Muscle layer of colon (tissue), 2 donors: ENCODE results near the gene IGF1R.

Experiments
- H3K27ac ChIP-seq: one replicate; pipeline ENCODE4 v1.7.0; 2013; ENCODE audit warnings: low read depth, mild to moderate bottlenecking, low read length, moderate library complexity
- H3K27me3 ChIP-seq, 2 donors: one replicate each; pipeline ENCODE4 v1.7.0; 2013; ENCODE audit warnings: low read length in 2 of 2, mild to moderate bottlenecking in 2 of 2; ENCODE audit not compliant: insufficient read depth in 2 of 2, control insufficient read depth in 1 of 2
- H3K36me3 ChIP-seq: one replicate; pipeline ENCODE4 v1.7.0; 2013; ENCODE audit warnings: mild to moderate bottlenecking, low read length; ENCODE audit not compliant: insufficient read depth
- H3K4me1 ChIP-seq: one replicate; pipeline ENCODE4 v1.7.0; 2013; ENCODE audit warnings: mild to moderate bottlenecking, low read length; ENCODE audit not compliant: insufficient read depth
- H3K4me3 ChIP-seq, 2 donors: one replicate each; pipeline ENCODE4 v1.7.0; 2013; ENCODE audit warnings: low read length in 2 of 2, low read depth in 1 of 2, mild to moderate bottlenecking in 1 of 2, moderate library complexity in 1 of 2
- H3K9ac ChIP-seq: one replicate; pipeline ENCODE4 v1.7.0; 2013; ENCODE audit warnings: low read length
- H3K9me3 ChIP-seq: one replicate; pipeline ENCODE4 v1.7.0; 2013; ENCODE audit warnings: mild to moderate bottlenecking, low read length
- donor health status: abdominal sarcoma.
- donor health status: Adenocarcinoma of cecum.

Gene IGF1R

DNA sequence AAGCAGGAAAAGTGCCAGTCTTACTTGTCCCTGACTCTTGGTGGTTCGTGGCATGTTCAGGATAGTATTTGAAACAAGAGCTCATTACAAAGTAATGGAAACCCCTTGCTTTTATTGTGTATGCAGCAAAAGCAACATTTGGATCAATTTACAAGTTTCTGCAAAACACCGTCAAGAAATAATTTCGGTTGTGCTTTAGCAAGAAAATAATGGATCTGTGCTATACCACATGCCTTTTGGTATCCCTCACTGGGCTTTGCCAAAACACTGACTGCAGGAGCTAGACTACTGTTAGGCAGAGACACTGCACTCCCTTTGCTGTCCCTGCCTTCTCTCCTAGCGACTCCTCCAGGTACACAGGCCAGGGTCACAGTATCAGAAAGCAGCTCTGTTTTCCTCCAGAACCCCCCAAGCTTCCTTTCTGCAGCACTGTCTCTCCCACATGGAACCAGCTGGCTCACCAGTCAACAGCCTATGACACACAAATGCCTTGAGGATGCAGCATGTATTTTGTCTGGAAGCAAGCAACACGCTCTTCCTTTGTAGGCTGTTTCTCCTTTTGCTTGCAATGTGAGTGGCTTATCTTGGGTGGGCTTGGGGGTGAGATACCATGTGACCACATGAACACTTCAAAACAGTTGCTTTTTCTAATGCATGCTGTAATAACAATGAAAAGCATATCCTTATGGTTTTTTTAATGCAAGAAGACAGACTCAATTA lies 247.8 kb downstream of the IGF1R start:
- H3K9me3 ChIP-seq, result no peaks in the 10 kb centered on the region
- H3K4me3 ChIP-seq, result no peak overlapping the region
- H3K36me3 ChIP-seq, result peaks cover 13% of the 10 kb centered on the region
- no peaks in the 10 kb centered on the region for H3K27me3 ChIP-seq
- H3K4me1 ChIP-seq, result peaks cover 30% of the 10 kb centered on the region
- peak overlapping the region; percentile 36 for H3K27ac ChIP-seq
- no peak overlapping the region for H3K9ac ChIP-seq

DNA sequence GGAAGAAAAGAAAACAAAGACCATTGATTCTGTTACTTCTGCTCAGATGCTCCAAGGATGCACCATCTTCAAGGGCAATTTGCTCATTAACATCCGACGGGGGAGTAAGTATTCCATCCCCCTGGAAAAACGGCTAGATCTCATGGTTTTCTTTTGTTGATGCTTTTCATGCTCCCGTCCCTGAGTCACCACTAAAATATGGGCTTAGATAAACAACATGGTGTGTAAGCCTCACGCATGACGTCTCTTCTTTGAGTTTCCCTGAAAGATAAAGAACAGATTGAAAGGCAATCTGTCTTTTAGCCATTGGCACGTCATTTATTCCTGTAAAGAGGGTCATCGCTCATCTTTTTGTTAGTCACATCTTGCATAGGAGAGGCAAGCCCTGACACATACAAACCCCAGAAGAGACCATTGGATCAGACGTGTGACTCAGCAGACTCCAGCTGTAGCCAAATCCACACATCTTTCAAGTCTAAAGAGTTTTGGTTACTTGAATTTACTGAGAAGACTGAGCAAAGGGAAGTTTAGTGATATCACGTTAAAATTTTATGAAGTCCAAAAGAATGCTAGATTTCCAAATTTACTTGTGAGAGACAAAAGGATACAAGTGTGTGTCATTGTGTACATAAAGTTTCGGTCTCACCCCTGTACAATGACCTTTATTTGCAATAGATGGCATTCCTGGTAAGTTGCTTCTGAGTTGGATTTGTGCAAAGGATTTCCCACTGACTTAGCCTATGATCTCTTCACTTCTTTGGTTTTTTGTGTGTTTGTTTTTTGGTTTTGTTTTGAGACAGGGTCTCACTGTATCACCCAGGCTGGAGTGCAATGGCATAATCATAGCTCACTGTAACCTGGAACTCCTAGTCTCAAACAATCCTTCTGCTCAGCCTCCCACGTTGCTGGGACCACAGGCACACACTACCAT lies 248.7 kb downstream of the IGF1R start:
- Histone ChIP-seq H3K36me3 (peaks cover 5% of the 10 kb centered on the region), H3K4me3 (no peak overlapping the region), H3K9me3 (no peaks in the 10 kb centered on the region), H3K27me3 (no peaks in the 10 kb centered on the region), H3K4me1 (peaks cover 36% of the 10 kb centered on the region), H3K9ac (no peak overlapping the region), H3K27ac (peak overlapping the region; percentile 36)

DNA sequence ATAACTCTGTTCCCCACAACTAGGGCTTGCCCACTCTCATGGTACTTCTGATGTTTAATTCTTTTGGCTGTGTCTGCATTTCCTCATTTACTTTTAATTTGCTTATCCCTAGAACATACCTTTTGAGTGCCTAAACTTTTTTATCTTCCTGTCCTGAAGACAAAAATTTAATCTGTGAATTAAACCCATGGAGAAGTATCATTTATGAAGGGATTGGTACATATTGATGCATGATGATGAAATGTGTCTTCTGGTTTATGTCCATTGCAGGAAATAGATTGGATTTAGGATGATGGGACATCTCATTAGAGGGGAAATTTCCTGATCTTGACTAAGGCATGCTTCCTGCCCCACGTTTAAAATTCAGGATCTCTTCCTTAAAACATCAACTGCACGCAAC lies 249.8 kb downstream of the IGF1R start:
- no peak overlapping the region for H3K9ac ChIP-seq
- H3K27me3 ChIP-seq, result no peaks in the 10 kb centered on the region
- H3K27ac ChIP-seq, result peak overlapping the region; percentile 12
- peaks cover 5% of the 10 kb centered on the region for H3K36me3 ChIP-seq
- no peak overlapping the region for H3K4me3 ChIP-seq
- H3K4me1 ChIP-seq, result peaks cover 36% of the 10 kb centered on the region
- H3K9me3 ChIP-seq, result no peaks in the 10 kb centered on the region

DNA sequence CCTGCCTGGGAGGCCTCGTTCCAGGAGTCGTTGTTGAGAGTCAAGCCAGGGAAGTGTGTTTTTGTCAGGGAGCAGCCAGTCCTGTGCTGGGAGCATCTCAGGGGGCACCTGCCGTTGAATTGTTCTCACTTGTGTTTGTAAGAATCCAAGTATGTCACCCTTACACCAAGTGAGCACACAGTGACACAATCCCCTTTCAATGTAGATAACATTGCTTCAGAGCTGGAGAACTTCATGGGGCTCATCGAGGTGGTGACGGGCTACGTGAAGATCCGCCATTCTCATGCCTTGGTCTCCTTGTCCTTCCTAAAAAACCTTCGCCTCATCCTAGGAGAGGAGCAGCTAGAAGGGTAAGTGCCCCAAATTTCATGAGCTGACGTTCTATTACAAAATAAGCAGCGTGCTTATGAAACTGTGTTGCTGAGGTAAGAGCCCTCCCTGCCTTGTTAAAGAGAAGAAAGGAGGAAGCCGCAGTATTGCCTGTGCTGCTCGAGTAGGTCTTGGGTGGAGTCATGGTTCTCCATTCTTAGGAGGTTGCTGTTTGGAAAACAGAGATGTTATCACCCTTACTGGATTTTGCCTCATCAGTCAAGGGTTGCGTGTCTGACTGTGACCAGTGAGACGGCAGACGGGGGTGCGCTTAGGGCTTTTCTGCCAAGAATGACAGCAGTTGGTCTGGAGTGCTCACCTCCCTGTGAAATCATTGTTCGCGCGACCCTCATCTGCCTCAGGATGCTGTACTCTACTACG lies 251.1 kb downstream of the IGF1R start:
- H3K4me1 ChIP-seq, result peaks cover 38% of the 10 kb centered on the region
- no peak overlapping the region for H3K4me3 ChIP-seq

DNA sequence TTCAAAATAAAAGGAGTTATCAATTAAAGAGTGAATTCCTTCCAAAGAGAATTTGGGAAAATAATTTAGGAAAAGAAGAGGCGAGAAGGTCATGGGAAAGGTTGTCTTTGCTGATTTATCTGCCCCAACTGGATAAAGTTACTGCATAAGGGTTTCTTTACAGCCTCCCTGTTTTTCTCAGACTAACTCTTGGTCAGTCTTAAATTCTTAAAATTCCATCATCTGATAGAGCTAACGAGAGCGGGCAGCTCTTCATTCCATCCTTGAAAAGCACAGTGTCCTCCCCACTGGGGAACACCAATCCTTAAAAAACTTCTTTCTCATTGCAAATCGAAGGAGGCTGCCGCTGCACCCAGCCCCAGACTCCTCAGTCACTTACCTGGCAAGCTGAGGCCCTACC lies 252.0 kb downstream of the IGF1R start:
- no peak overlapping the region for H3K4me3 ChIP-seq

More for the DNA sequence above, 251.1 kb downstream of the IGF1R start:
- no peak overlapping the region for H3K9ac ChIP-seq
- H3K27me3 ChIP-seq, result no peaks in the 10 kb centered on the region
- no peak overlapping the region for H3K27ac ChIP-seq
- peaks cover 5% of the 10 kb centered on the region for H3K36me3 ChIP-seq
- no peaks in the 10 kb centered on the region for H3K9me3 ChIP-seq

DNA sequence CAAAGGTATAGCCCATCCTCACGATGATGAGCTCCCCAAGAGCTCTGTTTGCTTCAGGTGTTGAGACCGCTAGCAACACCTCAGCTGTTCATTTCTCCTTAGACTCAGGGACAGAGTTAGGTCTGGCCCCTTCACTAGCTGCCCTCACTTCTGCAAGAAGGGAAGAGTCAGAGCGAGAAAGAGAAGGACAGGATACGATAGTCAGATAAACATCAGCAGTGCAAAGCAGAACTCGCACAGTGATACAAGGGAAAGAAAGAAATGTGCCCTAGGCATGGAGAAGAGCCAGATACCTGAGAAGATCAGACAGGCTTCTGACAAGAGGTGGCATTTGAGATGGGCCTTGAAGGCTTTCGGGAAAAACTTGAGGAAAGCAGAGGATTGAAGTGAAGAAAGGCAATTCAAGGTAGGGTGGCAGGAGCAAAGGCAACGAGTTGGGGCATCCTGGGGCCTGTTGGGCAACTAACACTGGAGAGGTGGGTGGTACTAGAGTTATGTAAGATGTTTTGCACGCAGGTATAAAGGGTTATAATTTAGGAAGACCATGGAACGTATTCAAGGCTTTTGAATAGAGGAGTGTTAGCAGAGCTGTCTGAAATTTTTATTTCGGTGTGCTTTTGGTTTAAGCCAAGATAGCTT lies 253.2 kb downstream of the IGF1R start:
- Histone ChIP-seq H3K4me3 (no peak overlapping the region), H3K36me3 (peaks cover 5% of the 10 kb centered on the region), H3K4me1 (peaks cover 39% of the 10 kb centered on the region), H3K27me3 (no peaks in the 10 kb centered on the region), H3K9me3 (no peaks in the 10 kb centered on the region), H3K9ac (no peak overlapping the region), H3K27ac (peak overlapping the region; percentile 45)

More for the DNA sequence above, 252.0 kb downstream of the IGF1R start:
- H3K36me3 ChIP-seq, result peaks cover 5% of the 10 kb centered on the region
- H3K4me1 ChIP-seq, result peaks cover 43% of the 10 kb centered on the region
- H3K9me3 ChIP-seq, result no peaks in the 10 kb centered on the region
- H3K27ac ChIP-seq, result no peak overlapping the region
- H3K9ac ChIP-seq, result no peak overlapping the region
- H3K27me3 ChIP-seq, result no peaks in the 10 kb centered on the region

DNA sequence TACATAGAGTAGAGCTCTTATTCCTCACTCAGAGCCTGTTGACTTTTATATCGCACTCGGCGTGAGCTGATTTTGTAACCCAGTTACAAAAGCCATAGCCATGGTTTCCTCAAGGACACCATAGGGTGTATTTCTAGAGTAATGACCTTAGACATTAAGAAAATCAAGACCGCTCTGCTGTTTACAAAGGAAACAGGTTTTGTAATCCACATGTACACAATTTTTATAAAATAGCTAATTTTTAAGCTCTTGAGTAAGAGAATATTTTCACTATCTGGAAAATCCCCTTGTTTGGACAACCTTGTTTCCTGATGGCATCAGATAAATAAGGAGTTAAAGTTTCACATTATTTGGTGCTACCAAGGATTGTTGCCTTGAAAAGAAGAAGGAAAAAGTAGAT lies 254.6 kb downstream of the IGF1R start:
- Histone ChIP-seq H3K36me3 (peaks cover 5% of the 10 kb centered on the region), H3K27me3 (no peaks in the 10 kb centered on the region), H3K4me3 (no peak overlapping the region), H3K9ac (no peak overlapping the region), H3K9me3 (no peaks in the 10 kb centered on the region), H3K27ac (no peak overlapping the region), H3K4me1 (peaks cover 43% of the 10 kb centered on the region)

DNA sequence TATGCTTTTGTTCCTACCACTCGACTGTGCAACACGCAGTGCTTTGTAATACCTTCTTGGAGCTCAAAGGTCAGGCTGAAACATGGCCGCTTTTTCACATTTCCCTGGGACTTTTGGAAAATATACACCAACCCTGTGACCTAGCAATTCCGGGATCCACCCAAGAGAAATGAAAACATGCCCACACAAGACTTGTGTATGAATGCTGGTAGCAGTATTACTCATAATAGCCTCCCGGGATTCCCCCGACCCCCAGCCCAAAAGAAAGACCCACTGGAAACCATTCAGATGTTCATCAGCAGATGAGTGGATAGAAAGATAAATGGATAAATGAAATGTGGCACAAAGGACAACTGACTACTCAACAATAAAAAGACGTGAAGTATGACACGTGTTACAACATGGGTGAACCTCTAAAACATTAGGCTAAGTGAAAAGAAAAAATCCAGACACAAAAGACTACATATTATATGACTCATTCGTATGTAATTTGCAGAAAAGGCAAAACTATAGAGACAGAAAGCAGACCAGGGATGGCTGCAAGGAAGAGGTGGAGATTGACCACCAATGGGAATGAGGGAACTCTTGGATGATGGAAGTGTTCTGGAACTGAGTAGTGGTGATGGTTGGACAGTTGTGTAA lies 255.2 kb downstream of the IGF1R start:
- Histone ChIP-seq H3K9ac (no peak overlapping the region), H3K36me3 (peaks cover 5% of the 10 kb centered on the region), H3K27ac (no peak overlapping the region), H3K4me3 (no peak overlapping the region), H3K9me3 (no peaks in the 10 kb centered on the region), H3K4me1 (peaks cover 47% of the 10 kb centered on the region), H3K27me3 (no peaks in the 10 kb centered on the region)

DNA sequence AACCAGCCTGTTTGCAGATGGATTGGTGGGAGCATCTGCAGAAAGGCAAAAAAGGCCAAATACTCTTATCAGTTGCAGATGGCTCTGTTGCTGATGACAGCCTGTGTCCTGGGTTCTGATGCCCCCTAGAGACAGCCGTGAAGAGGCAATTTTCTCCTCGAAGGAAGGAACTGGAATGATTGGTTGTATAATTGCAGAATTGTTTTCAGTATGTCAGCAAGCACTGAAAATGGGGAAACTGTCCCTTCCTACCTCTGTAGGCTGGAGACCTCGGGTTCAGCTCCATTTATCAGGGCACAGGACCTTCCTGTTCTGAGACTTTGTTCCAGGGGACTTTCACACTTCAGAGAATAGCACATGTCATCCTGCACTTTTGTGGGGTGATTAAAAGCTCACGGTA lies 256.2 kb downstream of the IGF1R start:
- Histone ChIP-seq H3K4me3 (no peak overlapping the region), H3K27me3 (no peaks in the 10 kb centered on the region), H3K36me3 (peaks cover 3% of the 10 kb centered on the region), H3K9me3 (no peaks in the 10 kb centered on the region), H3K4me1 (peaks cover 47% of the 10 kb centered on the region), H3K27ac (no peak overlapping the region), H3K9ac (no peak overlapping the region)

DNA sequence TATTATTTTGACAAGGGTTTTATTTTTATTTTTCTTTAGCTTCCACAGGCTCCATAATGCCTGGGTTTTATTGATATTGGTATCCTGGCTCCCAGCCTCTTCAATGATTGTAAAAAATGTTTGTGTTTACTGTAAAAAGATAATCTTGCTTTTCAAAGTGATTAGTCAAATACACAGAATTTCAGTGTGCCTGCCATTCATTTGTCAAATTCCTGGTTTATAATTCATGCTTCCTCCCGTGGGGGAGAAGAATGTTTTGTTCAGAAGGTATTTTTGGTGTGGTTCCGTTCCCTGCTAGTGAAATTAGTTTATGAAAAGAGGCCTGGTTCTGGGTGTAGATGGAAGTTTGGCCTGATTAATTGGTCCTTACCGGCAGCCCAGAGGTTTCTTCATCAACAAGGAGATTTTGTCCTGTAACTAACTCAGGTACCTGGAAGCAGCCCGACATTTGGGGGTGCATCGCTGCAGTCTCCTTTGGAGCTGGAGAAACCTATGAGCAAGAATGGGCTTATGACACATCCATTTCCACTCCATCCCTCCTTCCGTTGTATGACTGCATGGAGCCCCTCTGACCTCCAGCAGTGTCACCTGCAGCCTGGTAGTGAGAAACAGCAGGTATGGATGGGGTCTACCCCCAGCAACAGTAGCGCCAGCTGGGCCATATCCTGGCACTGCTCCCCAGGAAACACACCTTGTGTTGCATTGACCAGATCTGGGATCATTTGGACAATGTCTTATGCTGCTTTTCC lies 257.8 kb downstream of the IGF1R start:
- Histone ChIP-seq H3K9me3 (no peaks in the 10 kb centered on the region), H3K4me1 (peaks cover 37% of the 10 kb centered on the region), H3K27me3 (no peaks in the 10 kb centered on the region), H3K4me3 (no peak overlapping the region), H3K36me3 (peaks cover 18% of the 10 kb centered on the region), H3K9ac (no peak overlapping the region), H3K27ac (peak overlapping the region; percentile 29)
